Spleen (tissue), 11 donors: ENCODE measurements around the gene HINT2. TPM values are rescaled to one million over a fixed set of nuclear protein-coding genes. Genes with fewer than 3 reads are reported as not detected.
A peak's percentile ranks its signal among the peaks of the same experiment; 100 is the strongest.

Experiments
- DNase-seq: peaks from one replicate; pipeline ENCODE4 v3.0.0-alpha.2; 2020
- H3K27ac ChIP-seq, 8 donors: fragments of 200-600 bp; sonication (generic) in 7 of 8; 1 replicate in 4 of 8; 2 replicates in 4 of 8; pipeline versions ENCODE4 v1.5.0 to v1.8.0; 2016 to 2021; ENCODE audit warnings: inconsistent platforms in 4 of 8, mild to moderate bottlenecking in 4 of 8, moderate library complexity in 1 of 8
- H3K27me3 ChIP-seq, 7 donors: fragments of 200-600 bp; sonication (generic) in 6 of 7; replicated peaks in 1 of 7; 1 replicate in 4 of 7; 2 replicates in 3 of 7; pipeline versions ENCODE4 v1.5.0 to v1.8.0; 2016 to 2021; ENCODE audit warnings: inconsistent platforms in 3 of 7, mild to moderate bottlenecking in 1 of 7
- H3K36me3 ChIP-seq, 6 donors: fragments of 200-600 bp; sonication (generic) in 5 of 6; 1 replicate in 4 of 6; 2 replicates in 2 of 6; pipeline versions ENCODE4 v1.5.0 to v1.8.0; 2016 to 2021; ENCODE audit warnings: inconsistent platforms in 2 of 6
- H3K4me1 ChIP-seq, 6 donors: fragments of 200-600 bp; sonication (generic) in 5 of 6; 1 replicate in 3 of 6; 2 replicates in 3 of 6; pipeline versions ENCODE4 v1.5.0 to v1.8.0; 2016 to 2021; ENCODE audit warnings: inconsistent platforms in 3 of 6
- H3K4me3 ChIP-seq, 8 donors: fragments of 200-600 bp; sonication (generic) in 7 of 8; 1 replicate in 4 of 8; 2 replicates in 4 of 8; pipeline versions ENCODE4 v1.5.0 to v1.8.0; 2016 to 2021; ENCODE audit warnings: inconsistent platforms in 4 of 8, mild to moderate bottlenecking in 4 of 8, moderate library complexity in 2 of 8
- H3K9me3 ChIP-seq, 8 donors: fragments of 200-600 bp; sonication (generic) in 7 of 8; 1 replicate in 4 of 8; 2 replicates in 4 of 8; pipeline versions ENCODE4 v1.5.0 to v1.8.0; 2016 to 2021; ENCODE audit warnings: inconsistent platforms in 4 of 8
- POLR2A ChIP-seq, 3 donors: fragments of 450-650 bp; IDR thresholded peaks; one replicate each; pipeline ENCODE4 v1.5.1; 2017; ENCODE audit warnings: antibody characterized with exemption in 3 of 3, mild to moderate bottlenecking in 1 of 3
- POLR2AphosphoS5 ChIP-seq, 3 donors: sonication (generic); formaldehyde crosslinking; IDR thresholded peaks; one replicate each; pipeline ENCODE4 v1.5.1; 2017; ENCODE audit warnings: antibody characterized with exemption in 3 of 3
- WGBS, 5 donors: extraction: QIAGEN DNeasy Blood & Tissue Kit in 3 of 5; methylation state at CpG; one replicate each; pipeline versions ENCODE4 v1.1.5 to v1.1.7; 2013 to 2018; 5-methylcytosine and 5-hydroxymethylcytosine counted together
- intact Hi-C: fragments of 100-400 bp; cut with DNase I; formaldehyde crosslinking; loops from one replicate; pipeline ENCODE4 v1.15.0; 2023; ENCODE audit warnings: low total_unique reads
- polyA plus RNA-seq, 3 donors: library from polyadenylated mRNA; stranded (reverse); fragments of 200-250 nt; gene quantifications; one replicate each; pipeline ENCODE4 v1.2.1, GENCODE V29; 2013
- total RNA-seq, 7 donors: library from RNA; depleted of rRNA in 3 of 7; stranded (reverse); fragments of >200 nt in 3 of 7; fragmentation: NEBNext Ultra II Directional in 4 of 7; extraction: Animal tissue kit (Norgen Biotek cat#: 25700) in 4 of 7; gene quantifications; one replicate each; pipeline versions ENCODE4 v1.1.0 to v1.2.1, GENCODE V29; 2016 to 2021
- TF ChIP-seq, protein P1 (sequence below), 11 experiments: fragments of 200-600 bp in 7 of 11; fragments of 450-650 bp in 4 of 11; sonication (generic) in 4 of 11; IDR thresholded peaks in 8 of 11; conservative IDR thresholded peaks in 3 of 11; 1 replicate in 7 of 11; 2 replicates in 4 of 11; pipeline versions ENCODE4 v1.4.0 to v1.8.0; 2016 to 2021; ENCODE audit warnings: antibody characterized with exemption in 11 of 11, inconsistent platforms in 4 of 11, mild to moderate bottlenecking in 1 of 11
- donor health status: healthy with polysubstance abuse.
- donor health status: DM: no; HTN: no; CAD: no; lungs with moderate emphysema.
- donor health status: DM: no; HTN: no; CAD: no.
- donor health status: Bipolar disorder and iron deficiency.
- donor health status: healthy.
- donor health status: DM: no; HTN: no; CAD: no.
- donor health status: DM: yes; HTN: yes; CAD: no.

The HINT2 gene
- total and polyA plus RNA-seq, 10 donors = 20.1 to 73.6 (median 25.1) TPM

DNA sequence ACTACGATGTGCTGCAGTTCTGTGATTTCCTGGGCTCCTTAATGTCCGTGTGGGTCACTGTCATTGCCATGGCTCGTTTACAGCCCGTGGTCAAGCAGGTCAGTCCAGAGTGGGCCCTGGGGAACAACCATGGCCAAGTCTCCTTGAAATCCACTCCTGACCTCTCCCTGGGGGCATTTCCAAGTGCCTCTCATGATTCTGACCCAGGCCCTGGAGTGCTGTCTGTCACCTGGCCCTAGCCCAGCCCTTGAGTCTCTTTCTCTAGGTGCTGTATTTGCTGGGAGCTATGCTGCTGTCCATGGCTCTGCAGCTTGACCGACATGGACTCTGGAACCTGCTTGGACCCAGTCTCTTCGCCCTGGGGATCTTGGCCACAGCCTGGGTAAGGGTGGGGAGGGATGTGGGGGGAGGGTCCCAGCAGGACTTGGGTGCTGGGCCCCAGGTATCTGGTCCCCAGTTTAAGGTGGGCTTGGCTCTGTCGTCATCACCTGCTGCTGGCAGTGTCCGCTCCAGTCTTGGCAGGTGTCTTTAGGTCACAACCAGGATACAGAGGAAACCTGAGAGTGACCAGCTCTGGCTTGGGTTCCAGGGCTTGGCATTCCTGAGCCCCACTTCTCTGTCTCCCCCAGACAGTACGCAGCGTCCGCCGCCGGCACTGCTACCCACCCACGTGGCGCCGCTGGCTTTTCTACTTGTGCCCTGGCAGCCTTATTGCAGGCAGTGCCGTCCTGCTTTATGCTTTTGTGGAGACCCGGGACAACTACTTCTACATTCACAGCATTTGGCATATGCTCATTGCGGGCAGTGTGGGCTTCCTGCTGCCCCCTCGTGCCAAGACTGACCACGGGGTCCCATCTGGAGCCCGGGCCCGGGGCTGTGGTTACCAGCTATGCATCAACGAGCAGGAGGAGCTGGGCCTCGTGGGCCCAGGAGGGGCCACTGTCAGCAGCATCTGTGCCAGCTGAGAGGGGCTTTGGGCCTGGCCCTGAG, 38.3 kb upstream of the HINT2 start:
- Histone ChIP-seq H3K9me3 (no peaks in the 10 kb centered on the region), H3K27me3 (peaks cover 0 to 23% (median 0%) of the 10 kb centered on the region in 7 donors), H3K4me1 (peaks cover 0 to 19% (median 6%) of the 10 kb centered on the region in 6 donors), H3K4me3 (no peak overlapping the region), H3K27ac (no peak overlapping the region), H3K36me3 (no peaks in the 10 kb centered on the region)
- intact Hi-C loops = no loop called here
- WGBS, 5 donors = 83 to 86% (median 84%) methylated on average over 20 to 25 of the region's 25 CpGs
- TF ChIP-seq POLR2A (IDR thresholded peaks at IDR 0.05) = no peak
- peak; percentile 64 for DNase-seq

DNA sequence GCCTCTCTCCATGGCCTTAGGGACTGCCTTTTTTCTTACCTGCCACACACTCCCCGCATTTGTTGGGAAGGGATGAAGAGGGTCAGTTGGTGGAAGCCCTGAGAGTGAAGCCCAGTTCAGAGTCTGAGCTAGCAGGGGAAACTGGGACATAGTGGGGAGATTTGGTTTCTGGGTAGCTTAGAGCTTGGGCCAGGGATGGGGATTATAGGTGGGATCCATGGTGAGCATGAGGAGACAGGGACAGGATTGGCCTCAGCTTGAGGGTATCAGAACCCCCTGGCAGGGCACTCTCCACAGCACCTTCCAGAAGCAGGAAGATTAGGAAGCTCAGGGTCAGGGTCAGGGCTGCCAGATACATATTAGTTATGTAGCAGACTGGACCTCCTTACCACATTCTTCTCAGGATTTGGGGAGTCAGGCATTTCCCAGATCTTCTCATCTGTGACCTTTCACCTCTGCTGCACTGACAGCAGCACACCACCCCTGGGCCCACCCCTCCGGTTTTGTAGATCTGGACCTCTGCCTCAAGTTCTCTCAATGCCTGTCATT, 37.5 kb upstream of the HINT2 start:
- peaks cover 0 to 2% (median 0%) of the 10 kb centered on the region in 6 donors for H3K36me3 ChIP-seq
- TF ChIP-seq POLR2A (IDR thresholded peaks at IDR 0.05) (no peak), POLR2AphosphoS5 (IDR thresholded peaks at IDR 0.05) (no peak)
- TF ChIP-seq, protein P1, sequence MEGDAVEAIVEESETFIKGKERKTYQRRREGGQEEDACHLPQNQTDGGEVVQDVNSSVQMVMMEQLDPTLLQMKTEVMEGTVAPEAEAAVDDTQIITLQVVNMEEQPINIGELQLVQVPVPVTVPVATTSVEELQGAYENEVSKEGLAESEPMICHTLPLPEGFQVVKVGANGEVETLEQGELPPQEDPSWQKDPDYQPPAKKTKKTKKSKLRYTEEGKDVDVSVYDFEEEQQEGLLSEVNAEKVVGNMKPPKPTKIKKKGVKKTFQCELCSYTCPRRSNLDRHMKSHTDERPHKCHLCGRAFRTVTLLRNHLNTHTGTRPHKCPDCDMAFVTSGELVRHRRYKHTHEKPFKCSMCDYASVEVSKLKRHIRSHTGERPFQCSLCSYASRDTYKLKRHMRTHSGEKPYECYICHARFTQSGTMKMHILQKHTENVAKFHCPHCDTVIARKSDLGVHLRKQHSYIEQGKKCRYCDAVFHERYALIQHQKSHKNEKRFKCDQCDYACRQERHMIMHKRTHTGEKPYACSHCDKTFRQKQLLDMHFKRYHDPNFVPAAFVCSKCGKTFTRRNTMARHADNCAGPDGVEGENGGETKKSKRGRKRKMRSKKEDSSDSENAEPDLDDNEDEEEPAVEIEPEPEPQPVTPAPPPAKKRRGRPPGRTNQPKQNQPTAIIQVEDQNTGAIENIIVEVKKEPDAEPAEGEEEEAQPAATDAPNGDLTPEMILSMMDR (IDR thresholded peaks at IDR 0.05 in 8 of 11, conservative IDR thresholded peaks at IDR 0.05 in 3 of 11) = no peak
- H3K9me3 ChIP-seq = no peaks in the 10 kb centered on the region
- peaks cover 0 to 27% (median 14%) of the 10 kb centered on the region in 6 donors for H3K4me1 ChIP-seq
- peaks cover 0 to 23% (median 0%) of the 10 kb centered on the region in 7 donors for H3K27me3 ChIP-seq
- intact Hi-C loops = no loop called here
- no peak overlapping the region for H3K4me3 ChIP-seq
- 83 to 96% (median 87%) methylated on average over 2 of the region's 2 CpGs for WGBS, 5 donors
- H3K27ac ChIP-seq = no peak overlapping the region
- no peak for DNase-seq

- TF ChIP-seq POLR2AphosphoS5 (IDR thresholded peaks at IDR 0.05) = peak in 1 of 3 donors; percentile 20
- TF ChIP-seq, protein P1 (IDR thresholded peaks at IDR 0.05 in 8 of 11, conservative IDR thresholded peaks at IDR 0.05 in 3 of 11) = no peak
- Histone ChIP-seq H3K4me1 (peaks cover 24 to 71% (median 55%) of the 10 kb centered on the region in 6 donors), H3K4me3 (no peak overlapping the region), H3K27me3 (peaks cover 0 to 19% (median 0%) of the 10 kb centered on the region in 7 donors), H3K27ac (peak overlapping the region; percentile 22 to 80 (median 45)), H3K36me3 (peaks cover 0 to 13% (median 0%) of the 10 kb centered on the region in 6 donors), H3K9me3 (no peaks in the 10 kb centered on the region)
- intact Hi-C loops = loop anchor here (10.0 kb wide), 1 partner anchor 47 kb away; no protein-coding TSS in a partner anchor
- peak; percentile 71 for DNase-seq
- WGBS, 5 donors = 55 to 70% (median 60%) methylated on average over 4 of the region's 4 CpGs
These were observed 33.1 kb upstream of the HINT2 start for GRCh38 chr9:35847792-35848572.
